HG02970 (cell line): ENCODE data around the gene KIF13A.
"Not testable (repeated sequence)": the region's sequence is repeated elsewhere in the genome, so short reads cannot be mapped to it uniquely, and the experiment has no call there.

ENCODE experiments used
- ATAC-seq: cut with Tn5 transposase; IDR thresholded peaks from one replicate; pipeline ENCODE4 v1.9.1; 2021; ENCODE audit warnings: mild to moderate bottlenecking, moderate library complexity, moderate number of reproducible peaks; ENCODE audit not compliant: unreplicated experiment, low FRiP score

KIF13A gene

GRCh38 chr6:17817763-17818162 lies 169.7 kb downstream of the KIF13A start:
- no peak for ATAC-seq

DNA sequence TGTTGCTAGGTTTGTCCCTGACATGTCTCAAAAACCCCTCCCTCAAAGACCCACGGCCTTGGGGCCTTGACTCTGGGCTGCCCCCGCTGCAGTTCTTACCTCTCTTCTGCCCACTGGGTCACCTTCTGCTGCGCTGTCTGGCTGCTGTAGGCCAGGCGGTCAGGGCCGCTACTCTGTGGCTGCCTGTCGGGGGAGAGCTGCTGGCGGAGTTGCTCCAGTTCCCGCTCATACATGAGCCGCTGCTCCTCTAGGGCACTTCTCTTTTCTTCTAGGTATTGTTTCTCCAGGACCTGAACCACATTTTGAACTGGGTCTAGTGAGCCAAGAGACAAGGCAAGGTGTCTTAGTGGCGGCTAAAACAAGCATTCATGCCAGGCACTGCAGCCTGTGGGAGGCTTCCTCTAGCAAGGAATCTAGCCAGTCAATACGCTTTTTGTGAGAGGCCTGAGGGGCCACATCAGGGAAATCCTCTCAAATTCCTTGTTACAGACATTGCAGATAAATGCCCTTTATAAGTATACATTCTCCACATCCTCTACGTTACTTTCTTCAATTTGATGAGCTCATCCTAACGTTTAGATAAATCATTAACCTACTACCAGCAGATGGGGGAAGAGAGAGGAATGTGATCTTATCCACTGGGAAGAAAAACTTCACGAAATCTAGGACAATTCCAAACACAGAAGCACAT lies 170.4 kb downstream of the KIF13A start:
- no peak for ATAC-seq

DNA sequence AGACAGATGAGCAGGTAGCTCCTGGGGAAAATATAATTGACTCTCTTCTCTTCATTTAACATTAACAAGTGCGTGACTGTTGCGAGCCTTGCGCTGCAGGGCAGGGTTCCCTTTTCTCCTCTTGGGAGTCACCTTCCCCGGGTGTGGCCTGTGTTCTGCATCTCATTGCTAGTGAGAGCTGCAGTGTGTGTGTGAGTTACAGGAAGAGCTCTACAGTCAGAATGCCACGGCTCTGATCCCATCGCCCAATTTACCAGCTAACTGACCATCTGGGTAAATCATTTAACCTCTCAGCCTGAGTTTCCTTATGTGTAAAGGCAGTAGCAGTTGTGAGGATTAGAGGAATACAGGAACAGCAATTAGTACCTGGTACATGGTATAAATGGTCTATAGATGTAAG lies 173.9 kb downstream of the KIF13A start:
- ATAC-seq = no peak

DNA sequence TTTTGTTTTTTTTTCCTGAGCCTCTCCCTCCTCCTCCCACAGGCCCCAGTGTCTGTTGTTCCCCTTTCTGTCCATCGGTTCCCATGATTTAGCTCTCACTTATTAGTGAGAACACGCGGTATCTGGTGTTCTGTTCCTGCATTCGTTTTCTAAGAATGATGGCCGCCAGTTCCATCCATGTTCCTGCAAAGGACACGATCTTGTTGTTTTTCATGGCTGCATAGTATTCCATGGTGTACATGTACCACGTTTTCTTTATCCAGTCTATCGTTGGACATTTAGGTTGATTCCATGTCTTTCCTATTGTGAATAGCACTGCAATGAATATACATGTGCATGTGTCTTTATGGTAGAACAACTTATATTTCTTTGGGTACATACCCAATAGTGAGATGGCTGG lies 175.1 kb downstream of the KIF13A start:
- no peak for ATAC-seq

GRCh38 chr6:17808609-17809008 lies 178.8 kb downstream of the KIF13A start:
- ATAC-seq = no peak

- ATAC-seq = not testable (repeated sequence)
Measured at GRCh38 chr6:17807431-17807830, 180.0 kb downstream of the KIF13A start.

DNA sequence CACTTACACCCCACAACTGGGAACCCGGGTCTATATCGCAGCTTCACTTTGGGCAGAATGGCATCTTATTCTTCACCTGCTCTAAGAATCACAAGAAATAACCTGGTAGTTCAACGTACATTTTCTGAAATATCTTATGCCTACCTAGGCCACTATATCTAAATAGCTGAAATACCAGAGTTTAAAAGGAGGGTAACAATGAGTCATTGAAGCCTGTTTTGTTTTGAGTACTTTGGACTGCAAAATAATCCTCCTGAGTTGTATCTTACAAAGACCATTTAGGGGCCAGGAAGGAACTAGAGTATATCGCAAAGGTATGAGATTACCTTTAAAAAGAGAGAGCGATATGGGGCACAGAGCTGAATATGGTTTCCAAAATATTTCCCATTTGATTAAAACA lies 184.0 kb downstream of the KIF13A start:
- no peak for ATAC-seq

- ATAC-seq = no peak
Measured at GRCh38 chr6:17798477-17799154, 188.8 kb downstream of the KIF13A start.

- no peak for ATAC-seq
Measured at GRCh38 chr6:17790489-17790888, 196.9 kb downstream of the KIF13A start.

DNA sequence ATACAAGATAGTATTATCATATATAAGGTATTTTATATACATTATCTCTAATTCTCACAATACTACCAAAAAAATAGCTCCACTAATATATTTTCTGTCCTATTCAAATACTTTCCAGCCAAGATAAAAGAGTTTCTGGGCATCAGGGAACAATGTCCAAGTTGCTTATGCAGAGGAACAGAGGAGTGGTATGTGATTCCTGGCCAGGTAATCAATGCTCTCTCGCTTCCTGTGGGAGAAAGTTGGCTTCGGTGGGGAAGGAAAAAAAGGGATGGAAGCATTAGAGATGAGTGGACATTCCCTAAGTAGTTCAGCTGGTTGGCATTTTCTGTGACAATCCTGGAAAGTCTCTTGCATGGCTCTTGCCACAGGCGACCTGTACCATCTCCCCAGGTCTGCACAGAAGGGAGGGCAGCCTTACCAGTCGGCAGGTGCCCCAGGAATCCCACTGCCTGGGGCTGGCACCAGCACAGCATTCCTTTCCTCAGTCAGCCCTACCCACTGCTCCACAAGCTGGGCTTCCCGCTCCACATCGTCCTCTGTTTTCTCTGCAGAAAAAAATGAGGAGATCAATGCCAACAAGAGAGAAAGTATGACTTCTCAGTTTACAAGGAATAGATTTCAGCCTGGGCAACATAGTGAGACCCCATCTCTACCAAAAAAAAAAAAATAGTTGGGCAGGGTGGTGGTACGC lies 202.2 kb downstream of the KIF13A start:
- ATAC-seq = no peak

GRCh38 chr6:17780061-17780460 lies 207.4 kb downstream of the KIF13A start:
- no peak for ATAC-seq

- no peak for ATAC-seq
Measured at GRCh38 chr6:17771609-17772008, 215.8 kb downstream of the KIF13A start.

DNA sequence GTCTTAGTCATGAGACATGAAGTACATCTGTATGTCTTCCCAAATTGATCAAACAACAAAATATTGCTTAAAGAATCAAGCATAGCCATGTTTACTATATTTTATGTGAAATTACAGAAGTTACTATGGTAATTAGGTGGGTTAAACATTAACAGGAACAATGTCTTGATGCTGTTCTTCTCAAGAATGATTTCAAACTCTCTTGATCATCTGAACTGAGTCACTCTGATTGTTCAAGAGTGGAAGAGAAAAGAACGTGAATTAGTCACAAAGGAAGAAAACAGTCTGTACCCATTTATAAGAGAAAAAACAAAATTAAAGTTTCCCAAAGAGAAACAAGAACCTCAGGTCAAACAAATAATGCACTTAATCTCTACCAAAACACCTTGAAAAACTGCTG lies 218.6 kb downstream of the KIF13A start:
- no peak for ATAC-seq

DNA sequence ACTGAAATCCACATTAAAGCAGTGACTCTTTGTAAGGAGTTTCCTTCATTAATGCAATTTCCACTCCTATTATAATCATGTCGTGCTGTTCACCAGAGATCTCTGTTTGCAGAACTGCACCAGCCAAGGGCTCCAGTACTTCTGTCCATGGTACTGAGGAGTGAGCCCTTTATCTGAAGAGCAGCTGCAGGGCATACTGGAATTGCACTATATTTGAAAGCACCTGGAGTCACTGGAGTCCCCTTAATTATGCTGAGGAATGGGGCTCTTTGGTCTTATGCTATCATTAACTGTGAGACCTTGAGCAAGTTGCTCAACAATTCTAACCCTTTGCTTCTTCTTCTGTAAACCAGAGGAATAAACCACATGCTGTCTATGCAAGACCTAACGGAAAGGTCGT lies 219.0 kb downstream of the KIF13A start:
- no peak for ATAC-seq

DNA sequence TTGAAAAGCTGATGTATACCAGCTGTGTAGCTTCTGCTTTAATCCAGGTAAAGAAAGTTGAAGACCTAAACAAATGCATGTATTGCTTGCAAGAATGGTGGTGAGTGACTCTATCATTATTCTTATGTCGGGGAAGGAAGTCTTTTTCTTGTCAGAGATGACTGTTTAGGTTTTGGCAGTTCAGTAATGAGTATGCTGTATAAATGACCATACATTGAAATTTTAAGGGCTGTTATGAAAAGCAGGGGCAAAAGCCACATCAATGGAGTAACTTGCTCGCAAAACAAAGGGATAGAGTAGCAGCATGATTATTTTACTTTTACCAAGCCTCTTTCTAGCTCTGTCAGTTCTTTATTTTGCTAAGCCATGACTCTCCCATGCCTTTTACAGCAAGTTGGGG lies 224.8 kb downstream of the KIF13A start:
- no peak for ATAC-seq

- ATAC-seq = no peak
Measured at GRCh38 chr6:17758119-17758518, 229.3 kb downstream of the KIF13A start.

DNA sequence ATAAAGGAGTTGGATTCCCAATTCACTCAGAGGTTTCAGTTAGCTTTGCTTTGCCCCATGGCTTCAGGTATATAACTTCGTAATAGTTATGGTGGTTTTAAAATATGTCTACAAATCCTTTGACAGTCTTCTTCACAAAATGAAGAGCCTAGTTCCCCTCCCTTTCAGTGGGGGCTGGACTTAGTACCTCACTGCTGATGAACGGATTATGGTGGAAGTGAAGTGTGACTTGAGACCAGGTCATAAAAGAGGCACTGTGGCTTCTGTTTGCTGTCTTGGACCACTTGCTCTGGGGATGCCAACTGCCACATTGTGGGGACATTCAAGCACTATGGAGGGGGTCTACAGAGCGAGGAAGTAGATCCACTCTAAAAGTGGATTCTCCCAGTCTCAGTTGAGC lies 233.2 kb downstream of the KIF13A start:
- no peak for ATAC-seq

GRCh38 chr6:17745324-17745723 lies 242.1 kb downstream of the KIF13A start:
- not testable (repeated sequence) for ATAC-seq

DNA sequence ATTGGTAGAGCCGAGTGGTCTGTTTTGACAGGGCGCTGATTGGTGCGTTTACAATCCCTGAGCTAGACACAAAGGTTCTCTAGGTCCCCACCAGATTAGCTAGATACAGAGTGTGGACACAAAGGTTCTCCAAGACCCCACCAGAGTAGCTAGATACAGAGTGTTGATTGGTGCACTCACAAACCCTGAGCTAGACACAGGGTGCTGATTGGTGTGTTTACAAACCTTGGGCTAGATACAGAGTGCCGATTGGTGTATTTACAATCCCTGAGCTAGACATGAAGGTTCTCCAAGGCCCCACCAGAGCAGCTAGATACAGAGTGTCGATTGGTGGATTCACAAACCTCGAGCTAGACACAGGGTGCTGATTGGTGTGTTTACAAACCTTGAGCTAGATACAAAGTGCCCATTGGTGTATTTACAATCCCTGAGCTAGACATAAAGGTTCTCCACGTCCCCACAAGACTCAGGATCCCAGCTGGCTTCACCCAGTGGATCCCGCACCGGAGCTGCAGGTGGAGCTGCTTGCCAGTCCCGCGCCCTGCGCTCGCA lies 242.6 kb downstream of the KIF13A start:
- not testable (repeated sequence) for ATAC-seq

DNA sequence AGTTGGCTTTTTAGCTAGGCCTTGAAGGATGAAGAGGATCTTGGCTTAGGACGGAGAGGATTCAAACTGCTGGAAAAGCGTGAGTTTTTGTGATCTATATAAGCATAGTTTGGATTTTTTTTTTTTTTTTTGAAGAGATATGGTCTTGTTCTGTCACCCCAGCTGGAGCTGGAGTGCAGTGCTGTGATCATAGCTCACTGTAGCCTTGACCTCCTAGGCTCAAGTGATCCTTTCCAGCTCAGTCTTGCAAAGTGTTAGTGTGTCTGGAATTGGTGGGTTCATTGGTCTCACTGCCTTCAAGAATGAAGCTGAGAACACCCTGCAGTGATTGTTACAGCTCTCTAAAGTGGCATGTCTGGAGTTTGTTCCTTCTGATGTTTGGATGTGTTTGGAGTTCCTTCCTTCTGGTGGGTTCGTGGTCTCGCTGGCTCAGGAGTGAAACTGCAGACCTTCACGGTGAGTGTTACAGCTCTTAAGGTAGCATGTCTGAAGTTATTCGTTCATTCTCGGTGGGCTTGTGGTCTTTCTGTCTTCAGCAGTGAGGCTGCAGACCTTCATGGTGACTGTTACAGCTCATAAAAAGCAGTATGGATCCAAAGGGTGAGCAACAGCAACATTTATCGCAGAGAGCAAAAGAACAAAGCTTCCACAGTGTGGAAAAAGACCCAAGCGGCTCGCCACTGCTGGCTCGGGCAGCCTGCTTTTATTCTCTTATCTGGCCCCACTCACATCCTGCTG lies 243.2 kb downstream of the KIF13A start:
- ATAC-seq = no peak

DNA sequence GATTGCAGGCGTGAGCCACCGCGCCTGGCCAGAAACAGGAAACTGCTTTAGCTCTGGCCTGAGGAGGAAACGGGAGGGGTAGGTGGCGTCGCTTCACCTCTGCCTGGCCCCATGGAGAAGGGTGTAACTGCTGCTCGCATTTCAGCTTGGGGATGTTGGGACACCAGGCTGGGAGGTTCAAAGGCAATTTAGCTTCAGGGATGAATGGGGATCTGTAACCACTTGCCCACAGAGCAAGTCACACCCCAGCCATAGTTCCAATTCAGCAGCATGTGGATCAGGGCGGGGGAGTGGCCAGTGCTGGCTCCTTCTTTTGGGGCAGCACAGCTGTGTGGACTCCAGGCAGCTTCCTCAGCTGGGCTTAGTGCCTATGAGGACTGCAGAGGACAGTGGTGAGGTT lies 245.9 kb downstream of the KIF13A start:
- ATAC-seq = no peak
